PC-3 (cell line): ENCODE measurements around the gene ANK3. TPM values are rescaled to one million over a fixed set of nuclear protein-coding genes. Genes with fewer than 3 reads are reported as not detected.

Experiments used
- ATAC-seq: fragments of 200-7000 bp; cut with Tn5 transposase; 2 replicates; pipeline ENCODE4 v1.9.1; 2020; ENCODE audit warnings: mild to moderate bottlenecking, moderate library complexity
- BruUV-seq: library from RNA; stranded (reverse); fragments of 400-500 nt; replicated peaks from 2 replicates; lab custom pipeline; 2021; lab: Mats Ljungman, UMichigan
- CTCF ChIA-PET: fragments of 300-600 bp; sonication (Branson Sonifier 250); formaldehyde crosslinking; loops from one replicate; lab custom pipeline; 2022; ENCODE audit warnings: antibody characterized with exemption; lab: Charles Lee
- POLR2A ChIA-PET: fragments of 300-600 bp; sonication (Branson Sonifier 250); formaldehyde crosslinking; loops from one replicate; lab custom pipeline; 2022; ENCODE audit warnings: antibody characterized with exemption; ENCODE audit not compliant: unreplicated experiment; lab: Charles Lee
- DNase-seq: peaks from one replicate; pipeline ENCODE4 v3.0.0-alpha.2; 2015
- H2AFZ ChIP-seq: fragments of 300-600 bp; sonication (generic); 2 replicates; pipeline ENCODE4 v1.6.0; 2016; ENCODE audit warnings: antibody characterized with exemption, low read length
- H3F3A ChIP-seq: fragments of 300-600 bp; sonication (generic); one replicate; pipeline ENCODE4 v1.6.0; 2017; ENCODE audit warnings: antibody characterized with exemption, low read length, control low read depth, mild to moderate bottlenecking; ENCODE audit not compliant: unreplicated experiment
- H3K27ac ChIP-seq: fragments of 300-600 bp; sonication (generic); 2 replicates; pipeline ENCODE4 v1.5.1; 2016; ENCODE audit warnings: mild to moderate bottlenecking, low read length
- H3K27me3 ChIP-seq: fragments of 300-600 bp; sonication (generic); 2 replicates; pipeline ENCODE4 v1.6.1; 2016; ENCODE audit warnings: low read length, mixed read lengths
- H3K36me3 ChIP-seq: fragments of 300-600 bp; sonication (generic); 2 replicates; pipeline ENCODE4 v1.6.1; 2016; ENCODE audit warnings: low read depth, mixed run types, low read length, mixed read lengths
- H3K4me1 ChIP-seq: fragments of 300-600 bp; sonication (generic); 2 replicates; pipeline ENCODE4 v1.5.1; 2016; ENCODE audit warnings: low read length; ENCODE audit not compliant: insufficient read depth
- H3K4me2 ChIP-seq: fragments of 300-600 bp; sonication (generic); 2 replicates; pipeline ENCODE4 v1.6.0; 2016; ENCODE audit warnings: low read length
- H3K4me3 ChIP-seq: fragments of 300-600 bp; sonication (generic); 2 replicates; pipeline ENCODE4 v1.5.1; 2016; ENCODE audit warnings: mild to moderate bottlenecking, low read length, mixed read lengths
- H3K79me2 ChIP-seq: fragments of 300-600 bp; sonication (generic); 2 replicates; pipeline ENCODE4 v1.6.1; 2017; ENCODE audit warnings: low read length, mixed read lengths
- H3K9ac ChIP-seq: fragments of 300-600 bp; sonication (generic); 2 replicates; pipeline ENCODE4 v1.6.0; 2016; ENCODE audit warnings: mild to moderate bottlenecking, low read length
- H3K9me2 ChIP-seq: fragments of 300-600 bp; sonication (generic); replicated peaks from 2 replicates; pipeline ENCODE4 v1.6.1; 2016; ENCODE audit warnings: mixed run types, low read length, mixed read lengths
- H3K9me3 ChIP-seq: fragments of 300-600 bp; sonication (generic); 2 replicates; pipeline ENCODE4 v1.6.1; 2016; ENCODE audit warnings: low read length, mixed read lengths
- H4K20me1 ChIP-seq: fragments of 300-600 bp; sonication (generic); 2 replicates; pipeline ENCODE4 v1.6.1; 2016; ENCODE audit warnings: low read length, mixed read lengths
- EZH2 ChIP-seq: fragments of 300-600 bp; sonication (generic); IDR thresholded peaks from one replicate; pipeline ENCODE4 v1.6.1; 2017; ENCODE audit warnings: antibody characterized with exemption, mild to moderate bottlenecking, low read length; ENCODE audit not compliant: unreplicated experiment
- EZH2phosphoT487 ChIP-seq: fragments of 300-600 bp; sonication (generic); IDR thresholded peaks from 2 replicates; pipeline ENCODE4 v1.6.1; 2018; ENCODE audit warnings: mild to moderate bottlenecking, antibody characterized with exemption, low read length, borderline replicate concordance
- intact Hi-C: fragments of 100-400 bp; cut with micrococcal nuclease; formaldehyde crosslinking; loops from 2 replicates; pipeline ENCODE4 v1.9.0; 2023
- total RNA-seq: library from RNA; depleted of rRNA; stranded (reverse); fragments of >200 nt; gene quantifications from 2 replicates; pipeline ENCODE4 v1.2.3, GENCODE V29; 2014
- TF ChIP-seq, protein P1 (sequence below): fragments of 300-600 bp; sonication (generic); conservative IDR thresholded peaks from 2 replicates; pipeline ENCODE4 v1.5.1; 2017; ENCODE audit warnings: antibody characterized with exemption, low read depth, mild to moderate bottlenecking, low read length

Gene ANK3
- total RNA-seq, 1 experiment from 2014 or later = 29.5 TPM

DNA sequence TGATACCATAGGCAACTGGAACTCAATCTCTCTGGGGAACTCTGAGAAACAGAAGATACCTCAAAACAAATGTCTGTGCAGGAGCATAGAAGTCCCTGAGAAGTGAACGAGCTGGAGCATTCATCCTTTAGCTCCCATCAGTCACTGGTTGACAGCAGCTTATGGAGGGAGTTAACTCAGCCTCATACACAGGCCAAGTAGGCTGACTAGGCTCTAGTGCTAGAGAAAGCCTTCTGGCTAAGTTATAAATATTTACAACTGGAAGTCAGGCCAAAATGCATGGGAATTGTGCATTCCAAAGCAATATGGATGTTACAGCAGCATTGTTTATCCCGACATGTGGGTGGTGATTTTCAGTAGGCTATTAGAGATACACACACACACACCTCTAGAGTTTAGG, 66.5 kb downstream of the ANK3 start:
- BruUV-seq = no TSS peak
- no peaks in the 10 kb centered on the region for H3K36me3 ChIP-seq
- H3F3A ChIP-seq = no peaks in the 10 kb centered on the region
- H3K27ac ChIP-seq = no peak overlapping the region
- H4K20me1 ChIP-seq = no peaks in the 10 kb centered on the region
- H3K4me1 ChIP-seq = no peaks in the 10 kb centered on the region
- TF ChIP-seq EZH2 (no peak), EZH2phosphoT487 (no peak)
- TF ChIP-seq, protein P1, sequence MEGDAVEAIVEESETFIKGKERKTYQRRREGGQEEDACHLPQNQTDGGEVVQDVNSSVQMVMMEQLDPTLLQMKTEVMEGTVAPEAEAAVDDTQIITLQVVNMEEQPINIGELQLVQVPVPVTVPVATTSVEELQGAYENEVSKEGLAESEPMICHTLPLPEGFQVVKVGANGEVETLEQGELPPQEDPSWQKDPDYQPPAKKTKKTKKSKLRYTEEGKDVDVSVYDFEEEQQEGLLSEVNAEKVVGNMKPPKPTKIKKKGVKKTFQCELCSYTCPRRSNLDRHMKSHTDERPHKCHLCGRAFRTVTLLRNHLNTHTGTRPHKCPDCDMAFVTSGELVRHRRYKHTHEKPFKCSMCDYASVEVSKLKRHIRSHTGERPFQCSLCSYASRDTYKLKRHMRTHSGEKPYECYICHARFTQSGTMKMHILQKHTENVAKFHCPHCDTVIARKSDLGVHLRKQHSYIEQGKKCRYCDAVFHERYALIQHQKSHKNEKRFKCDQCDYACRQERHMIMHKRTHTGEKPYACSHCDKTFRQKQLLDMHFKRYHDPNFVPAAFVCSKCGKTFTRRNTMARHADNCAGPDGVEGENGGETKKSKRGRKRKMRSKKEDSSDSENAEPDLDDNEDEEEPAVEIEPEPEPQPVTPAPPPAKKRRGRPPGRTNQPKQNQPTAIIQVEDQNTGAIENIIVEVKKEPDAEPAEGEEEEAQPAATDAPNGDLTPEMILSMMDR = no peak
- no peaks in the 10 kb centered on the region for H3K9me2 ChIP-seq
- no peaks in the 10 kb centered on the region for H3K9me3 ChIP-seq
- DNase-seq (no peak), ATAC-seq (no peak)
- CTCF ChIA-PET = no interaction called here
- intact Hi-C loops = no loop called here
- no peak overlapping the region for H3K4me3 ChIP-seq
- H3K4me2 ChIP-seq = no peak overlapping the region
- no peak overlapping the region for H2AFZ ChIP-seq
- POLR2A ChIA-PET = no interaction called here
- no peaks in the 10 kb centered on the region for H3K27me3 ChIP-seq
- no peaks in the 10 kb centered on the region for H3K79me2 ChIP-seq
- no peak overlapping the region for H3K9ac ChIP-seq

DNA sequence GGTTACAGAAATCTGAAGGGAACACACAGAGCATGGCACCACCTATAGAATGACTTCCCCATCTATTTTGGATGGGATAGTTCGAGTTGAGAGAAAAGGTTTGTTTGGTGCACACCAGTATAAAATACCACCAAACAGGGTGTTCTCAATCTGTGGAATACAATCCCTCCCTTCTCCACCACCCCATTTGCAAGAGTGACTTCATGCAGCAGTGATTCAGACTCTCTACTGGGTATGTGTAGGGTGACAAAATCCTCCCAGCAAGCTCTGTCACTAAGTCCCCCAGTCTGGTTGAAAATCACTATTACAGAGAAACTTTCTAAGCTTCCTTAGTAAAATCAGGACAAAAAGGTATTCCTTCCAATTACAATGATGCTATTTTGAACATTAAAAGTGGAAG, 69.0 kb downstream of the ANK3 start:
- Histone ChIP-seq H3K27me3 (no peaks in the 10 kb centered on the region), H3K9ac (no peak overlapping the region), H3K9me3 (no peaks in the 10 kb centered on the region), H3K4me3 (no peak overlapping the region), H3K9me2 (no peaks in the 10 kb centered on the region), H3K79me2 (no peaks in the 10 kb centered on the region), H3K36me3 (no peaks in the 10 kb centered on the region), H4K20me1 (no peaks in the 10 kb centered on the region), H3K27ac (no peak overlapping the region), H2AFZ (no peak overlapping the region), H3K4me2 (no peak overlapping the region), H3F3A (no peaks in the 10 kb centered on the region), H3K4me1 (no peaks in the 10 kb centered on the region)
- BruUV-seq = no TSS peak
- no peak for DNase-seq
- ChIA-PET POLR2A (no interaction called here), CTCF (no interaction called here)
- ATAC-seq = no peak
- intact Hi-C loops = no loop called here
- TF ChIP-seq EZH2phosphoT487 (no peak), EZH2 (no peak)
- TF ChIP-seq, protein P1 = no peak

DNA sequence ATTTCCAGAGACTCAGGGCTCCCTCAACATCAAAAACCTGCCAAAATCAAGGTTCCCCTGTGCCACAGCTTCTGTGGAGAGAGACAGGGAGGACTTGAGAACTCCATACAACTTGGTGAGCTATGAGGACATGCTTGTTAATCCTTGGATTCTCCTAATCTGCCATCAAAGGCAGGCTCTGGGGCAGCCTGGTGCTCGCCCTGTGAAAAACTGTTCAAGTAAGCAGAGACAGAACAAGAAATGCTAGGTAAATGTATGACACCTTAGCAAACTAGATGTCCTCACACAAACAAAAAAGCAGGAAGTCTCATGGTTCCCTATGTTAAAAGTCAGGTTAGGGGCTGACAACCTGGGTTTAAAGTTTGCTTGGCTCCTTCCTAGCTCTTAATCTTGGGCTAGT, 73.6 kb downstream of the ANK3 start:
- intact Hi-C loops = no loop called here
- POLR2A ChIA-PET = no interaction called here
- Histone ChIP-seq H3K36me3 (no peaks in the 10 kb centered on the region), H3K4me3 (no peak overlapping the region), H3K4me2 (no peak overlapping the region), H3K9me2 (no peaks in the 10 kb centered on the region), H3K4me1 (peaks cover 36% of the 10 kb centered on the region), H3K27me3 (no peaks in the 10 kb centered on the region), H3K27ac (no peak overlapping the region), H4K20me1 (no peaks in the 10 kb centered on the region), H3F3A (peaks cover 10% of the 10 kb centered on the region), H2AFZ (no peak overlapping the region), H3K9me3 (no peaks in the 10 kb centered on the region), H3K79me2 (no peaks in the 10 kb centered on the region), H3K9ac (no peak overlapping the region)
- CTCF ChIA-PET = no interaction called here
- DNase-seq (no peak), ATAC-seq (no peak)
- TF ChIP-seq EZH2phosphoT487 (no peak), EZH2 (no peak)
- TF ChIP-seq, protein P1 = no peak
- no TSS peak for BruUV-seq
